Activated CD8-positive, alpha-beta memory T cell treated with anti-CD3 and anti-CD28 coated beads, Interleukin-2, amount 50 U/mL, for 24 hours (primary cell): Measurements from ENCODE around the gene SPDYC.
A peak's percentile ranks its signal among the peaks of the same experiment; 100 is the strongest.
"Not testable (repeated sequence)": the region's sequence is repeated elsewhere in the genome, so short reads cannot be mapped to it uniquely, and the experiment has no call there.

ENCODE experiments used
- DNase-seq: peaks from one replicate; pipeline ENCODE4 v3.0.0-alpha.2; 2020; ENCODE audit errors: extremely low read depth

The SPDYC gene

GRCh38 chr11:65134240-65134951, 35.6 kb upstream of the SPDYC start, which contains the start of gene SYVN1:
TSS of gene SYVN1 (minus strand) at chr11:65134519. CDS start at chr11:65133601, 918 bp downstream.
- DNase-seq = peak; percentile 83

GRCh38 chr11:65134952-65135632, 34.9 kb upstream of the SPDYC start:
- peak; percentile 69 for DNase-seq

GRCh38 chr11:65135633-65136145, 34.3 kb upstream of the SPDYC start:
- no peak for DNase-seq

GRCh38 chr11:65136515-65137096, 33.4 kb upstream of the SPDYC start:
- no peak for DNase-seq

GRCh38 chr11:65141896-65142494, 28.0 kb upstream of the SPDYC start:
- no peak for DNase-seq

- DNase-seq = no peak
Measured at GRCh38 chr11:65147352-65148075, 22.5 kb upstream of the SPDYC start.

GRCh38 chr11:65148657-65149056, 21.4 kb upstream of the SPDYC start:
- DNase-seq = no peak

GRCh38 chr11:65150131-65150508, 19.9 kb upstream of the SPDYC start:
- not testable (repeated sequence) for DNase-seq

- no peak for DNase-seq
Measured at GRCh38 chr11:65150509-65151299, 19.3 kb upstream of the SPDYC start.

- no peak for DNase-seq
Measured at GRCh38 chr11:65151331-65151899, 18.6 kb upstream of the SPDYC start.

- DNase-seq = no peak
Measured at GRCh38 chr11:65152122-65152521, 17.9 kb upstream of the SPDYC start.

GRCh38 chr11:65156256-65156655, 13.8 kb upstream of the SPDYC start:
- DNase-seq = no peak

GRCh38 chr11:65156926-65157325, 13.1 kb upstream of the SPDYC start:
- DNase-seq = no peak

- DNase-seq = no peak
Measured at GRCh38 chr11:65157336-65157735, 12.7 kb upstream of the SPDYC start.

GRCh38 chr11:65159012-65159411, 11.0 kb upstream of the SPDYC start:
- DNase-seq = no peak

- no peak for DNase-seq
Measured at GRCh38 chr11:65160643-65161042, 9.4 kb upstream of the SPDYC start.

- DNase-seq = no peak
Measured at GRCh38 chr11:65163684-65164083, 6.3 kb upstream of the SPDYC start.

- no peak for DNase-seq
Measured at GRCh38 chr11:65165410-65166317, 4.4 kb upstream of the SPDYC start.

- no peak for DNase-seq
Measured at GRCh38 chr11:65166893-65167292, 3.1 kb upstream of the SPDYC start.
